Upper lobe of left lung (tissue), 4 donors: ENCODE measurements around the gene ZFR2.

Experiments
- CTCF ChIP-seq, 6 experiments: fragments of 450-650 bp in 4 of 6; fragments of 200-600 bp in 2 of 6; sonication (generic) in 2 of 6; IDR thresholded peaks; one replicate each; pipeline ENCODE4 v1.5.1; 2016 to 2019; ENCODE audit warnings: antibody characterized with exemption in 6 of 6
- POLR2A ChIP-seq, 4 donors: fragments of 450-650 bp; IDR thresholded peaks; one replicate each; pipeline ENCODE4 v1.5.1; 2016 to 2017; ENCODE audit warnings: antibody characterized with exemption in 4 of 4, mild to moderate bottlenecking in 2 of 4

GRCh38 chr19:3897936-3898335, 29.1 kb upstream of the ZFR2 start:
- TF ChIP-seq POLR2A (IDR thresholded peaks at IDR 0.05), result no peak
- TF ChIP-seq CTCF (IDR thresholded peaks at IDR 0.05), result no peak
